Stomach (tissue), 9 donors: ENCODE data around the gene GEMIN7. TPM values are rescaled to one million over a fixed set of nuclear protein-coding genes. Genes with fewer than 3 reads are reported as not detected.

Source experiments
- DNase-seq, 2 donors: peaks; one replicate each; pipeline versions ENCODE4 v3.0.0 to v3.0.0-alpha.2; 2013 to 2019
- H3K27ac ChIP-seq, 5 donors: fragments of 200-600 bp in 4 of 5; sonication (generic) in 4 of 5; one replicate each; pipeline ENCODE4 v1.5.1; 2013 to 2019; ENCODE audit warnings: mild to moderate bottlenecking in 1 of 5, moderate library complexity in 1 of 5
- H3K27me3 ChIP-seq, 3 donors: fragments of 200-600 bp; sonication (generic); one replicate each; pipeline ENCODE4 v1.5.1; 2017 to 2019; ENCODE audit warnings: mixed run types in 1 of 3
- H3K36me3 ChIP-seq, 4 donors: fragments of 200-600 bp; sonication (generic); 1 replicate in 3 of 4; 2 replicates in 1 of 4; pipeline ENCODE4 v1.5.1; 2016 to 2019
- H3K4me1 ChIP-seq, 4 donors: fragments of 200-600 bp; sonication (generic); one replicate each; pipeline ENCODE4 v1.5.1; 2016 to 2019
- H3K4me3 ChIP-seq, 4 donors: fragments of 200-600 bp; sonication (generic) in 3 of 4; one replicate each; pipeline ENCODE4 v1.5.1; 2016 to 2019; ENCODE audit warnings: mild to moderate bottlenecking in 1 of 4
- H3K9me3 ChIP-seq, 4 donors: fragments of 200-600 bp; sonication (generic); one replicate each; pipeline ENCODE4 v1.5.1; 2016 to 2019
- CTCF ChIP-seq, 7 experiments: fragments of 450-650 bp in 4 of 7; fragments of 200-600 bp in 3 of 7; sonication (generic) in 3 of 7; IDR thresholded peaks; one replicate each; pipeline ENCODE4 v1.5.1; 2016 to 2019; ENCODE audit warnings: antibody characterized with exemption in 7 of 7, control low read depth in 2 of 7, mild to moderate bottlenecking in 1 of 7
- EP300 ChIP-seq: sonication (generic); formaldehyde crosslinking; IDR thresholded peaks from one replicate; pipeline ENCODE4 v1.6.1; 2017; ENCODE audit warnings: antibody characterized with exemption
- POLR2A ChIP-seq, 4 donors: fragments of 450-650 bp; IDR thresholded peaks; one replicate each; pipeline ENCODE4 v1.6.1; 2016; ENCODE audit warnings: antibody characterized with exemption in 4 of 4, control low read depth in 2 of 4, mild to moderate bottlenecking in 1 of 4, moderate library complexity in 1 of 4
- POLR2AphosphoS5 ChIP-seq, 3 donors: sonication (generic); formaldehyde crosslinking; IDR thresholded peaks; one replicate each; pipeline ENCODE4 v1.6.1; 2016; ENCODE audit warnings: antibody characterized with exemption in 3 of 3
- WGBS, 5 donors: extraction: QIAGEN DNeasy Blood & Tissue Kit in 3 of 5; methylation state at CpG; one replicate each; pipeline versions ENCODE4 v1.1.5 to v1.1.7; 2013 to 2018; 5-methylcytosine and 5-hydroxymethylcytosine counted together
- intact Hi-C: fragments of 100-400 bp; cut with DNase I; formaldehyde crosslinking; loops from one replicate; pipeline ENCODE4 v1.15.1; 2023; ENCODE audit warnings: low total_unique reads
- polyA plus RNA-seq, 3 donors: library from polyadenylated mRNA; stranded (reverse); fragments of 200-250 nt; gene quantifications; one replicate each; pipeline ENCODE4 v1.2.3, GENCODE V29; 2013
- total RNA-seq, 5 donors: library from RNA; depleted of rRNA; stranded (reverse); fragments of >200 nt; gene quantifications; one replicate each; pipeline versions ENCODE4 v1.1.0 to v1.2.3, GENCODE V29; 2014 to 2016
- donor health status: healthy with polysubstance abuse.
- donor health status: Bipolar disorder and iron deficiency.
- donor health status: healthy.

The GEMIN7 gene
- total and polyA plus RNA-seq, 8 donors: 1.8 to 107 (median 25.3) TPM

GRCh38 chr19:45135176-45135885 is 56.3 kb downstream of the GEMIN7 start:
- WGBS, 5 donors: 93 to 96% (median 95%) methylated on average over 19 to 21 of the region's 21 CpGs
- no peaks in the 10 kb centered on the region for H3K9me3 ChIP-seq
- no peak for DNase-seq
- peaks cover 0 to 13% (median 6%) of the 10 kb centered on the region in 4 donors for H3K36me3 ChIP-seq
- no peak overlapping the region for H3K27ac ChIP-seq
- H3K27me3 ChIP-seq: no peaks in the 10 kb centered on the region
- TF ChIP-seq CTCF (IDR thresholded peaks at IDR 0.05) (no peak), POLR2A (IDR thresholded peaks at IDR 0.05) (no peak), EP300 (no peak), POLR2AphosphoS5 (IDR thresholded peaks at IDR 0.05) (no peak)
- H3K4me1 ChIP-seq: peaks cover 10 to 40% (median 29%) of the 10 kb centered on the region in 4 donors
- intact Hi-C loops: no loop called here
- no peak overlapping the region for H3K4me3 ChIP-seq

- no peak for DNase-seq
- Histone ChIP-seq H3K9me3 (no peaks in the 10 kb centered on the region), H3K36me3 (peaks cover 5 to 26% (median 19%) of the 10 kb centered on the region in 4 donors), H3K4me1 (peaks cover 10 to 32% (median 24%) of the 10 kb centered on the region in 4 donors), H3K27ac (peak overlapping the region in 4 of 5 donors; percentile 20 to 67 (median 25)), H3K27me3 (no peaks in the 10 kb centered on the region), H3K4me3 (no peak overlapping the region)
- WGBS, 5 donors: 67 to 75% (median 73%) methylated on average over 8 to 12 of the region's 12 CpGs
- intact Hi-C loops: no loop called here
- no peak for TF ChIP-seq CTCF (IDR thresholded peaks at IDR 0.05)
- no peak for TF ChIP-seq EP300
- no peak for TF ChIP-seq POLR2A (IDR thresholded peaks at IDR 0.05)
- TF ChIP-seq POLR2AphosphoS5 (IDR thresholded peaks at IDR 0.05): no peak
These were observed 57.6 kb downstream of the GEMIN7 start for GRCh38 chr19:45136507-45137178.

GRCh38 chr19:45137179-45137761 is 58.2 kb downstream of the GEMIN7 start:
- Histone ChIP-seq H3K4me1 (peaks cover 10 to 32% (median 24%) of the 10 kb centered on the region in 4 donors), H3K4me3 (no peak overlapping the region), H3K36me3 (peaks cover 10 to 32% (median 26%) of the 10 kb centered on the region in 4 donors), H3K9me3 (no peaks in the 10 kb centered on the region), H3K27ac (peak overlapping the region in 3 of 5 donors; percentile 20 to 67 (median 29)), H3K27me3 (no peaks in the 10 kb centered on the region)
- 66 to 86% (median 82%) methylated on average over 16 to 17 of the region's 17 CpGs for WGBS, 5 donors
- peak in 1 of 2 donors; percentile 36 for DNase-seq
- TF ChIP-seq EP300 (no peak), POLR2A (IDR thresholded peaks at IDR 0.05) (no peak), CTCF (IDR thresholded peaks at IDR 0.05) (no peak), POLR2AphosphoS5 (IDR thresholded peaks at IDR 0.05) (no peak)
- intact Hi-C loops: no loop called here

- 51 to 78% (median 57%) methylated on average over 11 of the region's 11 CpGs for WGBS, 5 donors
- Histone ChIP-seq H3K27ac (peak overlapping the region in 2 of 5 donors; percentile 29 to 67), H3K36me3 (peaks cover 20 to 38% (median 34%) of the 10 kb centered on the region in 4 donors), H3K9me3 (no peaks in the 10 kb centered on the region), H3K4me1 (peaks cover 10 to 32% (median 24%) of the 10 kb centered on the region in 4 donors), H3K4me3 (no peak overlapping the region), H3K27me3 (no peaks in the 10 kb centered on the region)
- DNase-seq: peak in 1 of 2 donors; percentile 62
- intact Hi-C loops: no loop called here
- TF ChIP-seq CTCF (IDR thresholded peaks at IDR 0.05): no peak
- TF ChIP-seq POLR2AphosphoS5 (IDR thresholded peaks at IDR 0.05): no peak
- TF ChIP-seq POLR2A (IDR thresholded peaks at IDR 0.05): no peak
These were observed 59.3 kb downstream of the GEMIN7 start for GRCh38 chr19:45138303-45138751.
